AG10803 (cell line): ENCODE data around the gene FAM209A.

ENCODE experiments used
- DNase-seq: peaks from one replicate; pipeline ENCODE4 v3.0.0; 2010; ENCODE audit warnings: low read depth
- H3K4me3 ChIP-seq: 2 replicates; pipeline ENCODE4 v1.5.1; 2011; ENCODE audit warnings: mild to moderate bottlenecking, low read length, control low read depth
- TF ChIP-seq, protein P1 (sequence below): conservative IDR thresholded peaks from 2 replicates; pipeline ENCODE4 v1.5.1; 2011; ENCODE audit warnings: mild to moderate bottlenecking, low read length, control low read depth, inconsistent platforms

Gene FAM209A

DNA sequence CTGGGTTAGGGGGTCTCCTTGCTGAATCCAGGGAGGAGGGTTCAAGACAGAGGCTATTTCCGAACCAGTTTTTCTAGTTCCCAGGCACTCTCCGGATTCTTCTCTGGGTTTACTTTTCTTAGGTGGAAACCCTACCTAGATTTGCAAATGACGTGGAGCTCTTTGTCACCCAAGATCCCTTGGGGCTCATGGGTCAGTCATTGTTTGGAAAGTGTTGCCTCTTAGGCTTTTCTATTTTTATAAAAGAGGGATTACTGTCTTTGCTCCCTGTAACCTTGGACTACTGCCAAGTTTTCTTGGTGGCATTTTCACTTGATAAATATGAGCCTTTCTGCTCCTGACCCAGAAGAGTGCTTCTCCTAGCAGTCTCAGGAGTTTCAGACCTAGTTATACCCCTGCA lies 42.1 kb downstream of the FAM209A start:
- H3K4me3 ChIP-seq = no peak overlapping the region
- TF ChIP-seq, protein P1, sequence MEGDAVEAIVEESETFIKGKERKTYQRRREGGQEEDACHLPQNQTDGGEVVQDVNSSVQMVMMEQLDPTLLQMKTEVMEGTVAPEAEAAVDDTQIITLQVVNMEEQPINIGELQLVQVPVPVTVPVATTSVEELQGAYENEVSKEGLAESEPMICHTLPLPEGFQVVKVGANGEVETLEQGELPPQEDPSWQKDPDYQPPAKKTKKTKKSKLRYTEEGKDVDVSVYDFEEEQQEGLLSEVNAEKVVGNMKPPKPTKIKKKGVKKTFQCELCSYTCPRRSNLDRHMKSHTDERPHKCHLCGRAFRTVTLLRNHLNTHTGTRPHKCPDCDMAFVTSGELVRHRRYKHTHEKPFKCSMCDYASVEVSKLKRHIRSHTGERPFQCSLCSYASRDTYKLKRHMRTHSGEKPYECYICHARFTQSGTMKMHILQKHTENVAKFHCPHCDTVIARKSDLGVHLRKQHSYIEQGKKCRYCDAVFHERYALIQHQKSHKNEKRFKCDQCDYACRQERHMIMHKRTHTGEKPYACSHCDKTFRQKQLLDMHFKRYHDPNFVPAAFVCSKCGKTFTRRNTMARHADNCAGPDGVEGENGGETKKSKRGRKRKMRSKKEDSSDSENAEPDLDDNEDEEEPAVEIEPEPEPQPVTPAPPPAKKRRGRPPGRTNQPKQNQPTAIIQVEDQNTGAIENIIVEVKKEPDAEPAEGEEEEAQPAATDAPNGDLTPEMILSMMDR = no peak
- no peak for DNase-seq

DNA sequence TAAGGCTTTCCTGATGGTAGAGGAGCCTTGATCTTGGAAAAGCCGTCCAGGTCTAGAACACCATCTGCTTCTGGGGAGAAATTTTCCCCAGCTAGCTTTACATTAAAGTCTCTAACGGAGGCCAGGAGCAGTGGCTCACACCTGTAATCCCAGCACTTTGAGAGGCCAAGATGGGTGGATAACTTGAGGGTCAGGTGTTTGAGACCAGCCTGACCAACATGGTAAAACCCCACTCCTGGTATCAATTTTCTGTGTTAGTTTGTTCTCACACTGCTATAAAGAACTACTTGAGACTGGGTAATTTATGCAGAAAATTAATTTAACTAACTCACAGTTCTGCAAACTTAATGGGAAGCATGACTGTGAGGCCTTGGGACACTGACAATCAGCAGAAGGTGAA lies 46.3 kb downstream of the FAM209A start:
- TF ChIP-seq, protein P1 = no peak
- no peak for DNase-seq
- H3K4me3 ChIP-seq = no peak overlapping the region

DNA sequence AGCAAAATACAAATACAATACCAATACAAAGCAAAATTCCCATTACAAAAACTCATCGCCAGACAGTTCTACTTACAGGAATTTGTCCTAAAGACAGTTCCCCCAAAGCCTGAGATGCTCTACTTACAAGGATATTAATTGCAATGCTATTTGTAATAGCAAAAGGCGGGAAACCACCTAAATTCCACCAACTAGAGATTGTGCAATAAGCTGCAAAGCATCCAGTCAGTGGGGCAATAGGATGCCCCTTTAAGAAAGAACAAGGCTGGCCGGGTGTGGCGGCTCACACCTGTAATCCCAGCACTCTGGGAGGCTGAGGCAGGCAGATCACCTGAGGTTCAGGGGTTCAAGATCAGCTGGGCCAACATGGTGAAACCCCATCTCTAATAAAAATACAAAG lies 47.6 kb downstream of the FAM209A start:
- DNase-seq = no peak
- TF ChIP-seq, protein P1 = no peak
- H3K4me3 ChIP-seq = no peak overlapping the region

DNA sequence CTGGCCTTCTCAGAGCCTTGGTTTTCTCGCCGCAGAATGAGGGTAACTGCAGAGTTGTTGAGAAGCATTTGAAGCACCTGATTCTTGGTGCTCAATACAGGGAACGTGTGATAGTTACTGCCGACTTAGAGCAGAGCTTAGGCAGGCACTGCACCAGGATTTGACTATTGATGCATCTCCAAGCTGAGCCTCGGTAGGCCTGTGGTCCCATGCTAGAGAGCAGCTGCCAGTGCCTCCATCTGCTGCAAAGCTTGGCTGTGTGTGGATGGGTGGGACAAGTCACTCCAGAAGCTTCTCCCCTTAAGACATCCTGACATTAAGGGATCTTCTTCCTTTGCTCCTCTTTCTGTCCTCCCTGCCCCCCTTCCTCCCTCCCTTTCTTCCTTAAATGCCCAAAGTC lies 49.4 kb downstream of the FAM209A start:
- H3K4me3 ChIP-seq = no peak overlapping the region
- TF ChIP-seq, protein P1 = no peak
- DNase-seq = no peak

DNA sequence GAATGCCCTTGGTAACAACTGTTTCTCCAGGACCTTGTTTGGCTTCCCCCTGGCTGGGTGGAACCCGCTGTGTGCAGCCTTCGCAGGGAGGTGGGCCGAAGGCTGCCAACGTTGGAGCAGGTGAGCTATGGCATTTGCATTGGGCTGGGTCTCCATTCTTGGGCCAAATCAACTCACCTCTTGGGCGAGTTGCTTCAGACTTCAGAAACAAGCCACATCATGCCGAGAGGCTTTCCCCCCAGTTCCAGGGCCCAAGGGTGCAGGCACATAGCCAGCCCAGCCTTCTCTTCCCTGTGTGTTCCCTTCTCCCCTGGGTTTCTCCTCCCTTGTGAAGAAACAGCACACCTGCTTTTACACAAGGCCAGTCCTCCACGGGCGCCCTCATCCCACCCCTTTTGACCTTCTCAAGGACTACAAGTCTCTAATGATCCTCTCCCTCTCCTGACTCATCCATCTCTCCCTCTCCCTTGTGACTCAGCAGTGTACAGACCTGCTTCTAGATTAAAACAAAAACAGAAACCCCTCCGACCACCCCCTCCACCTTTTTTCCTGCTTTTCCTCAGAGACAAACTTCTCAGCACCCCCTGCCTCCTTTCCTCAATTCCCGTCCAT lies 50.1 kb downstream of the FAM209A start:
- no peak overlapping the region for H3K4me3 ChIP-seq
- TF ChIP-seq, protein P1 = no peak
- DNase-seq = no peak

DNA sequence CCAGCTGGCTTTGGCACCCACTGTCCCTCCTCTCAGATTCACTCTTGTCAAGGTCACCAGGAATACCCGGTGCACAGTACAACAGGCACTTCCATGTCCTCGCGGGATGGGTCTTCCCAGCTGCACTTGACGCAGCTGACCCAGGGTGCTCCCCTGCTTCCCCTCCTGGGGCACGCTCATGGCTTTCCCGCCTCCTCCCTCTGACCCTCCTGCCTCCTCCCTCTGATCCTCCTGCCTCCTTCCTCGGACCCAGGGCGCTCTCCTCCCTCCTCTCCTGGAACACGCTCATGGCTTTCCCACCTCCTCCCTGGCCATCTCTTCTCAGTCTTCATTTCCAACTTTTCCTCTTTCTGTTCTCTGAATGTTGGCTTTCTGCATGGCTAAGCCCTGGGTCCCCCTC lies 50.6 kb downstream of the FAM209A start:
- no peak overlapping the region for H3K4me3 ChIP-seq
- TF ChIP-seq, protein P1 = no peak
- DNase-seq = no peak
